PC-9 (cell line): ENCODE results near the gene ASTL.

Experiments
- CTCF ChIP-seq: fragments of 200-600 bp; sonication (generic); conservative IDR thresholded peaks from 2 replicates; pipeline ENCODE4 v1.6.1; 2017; ENCODE audit warnings: mixed run types, antibody characterized with exemption, mild to moderate bottlenecking, moderate library complexity
- EZH2 ChIP-seq: fragments of 200-600 bp; sonication (generic); IDR thresholded peaks from 2 replicates; pipeline ENCODE4 v1.8.0; 2017; ENCODE audit warnings: antibody characterized with exemption, low read depth

GRCh38 chr2:96118698-96119388 is 19.5 kb downstream of the ASTL start:
- TF ChIP-seq CTCF (no peak), EZH2 (no peak)
